ENCODE results near the gene AQP1. TPM values are rescaled to one million over a fixed set of nuclear protein-coding genes. Genes with fewer than 3 reads are reported as not detected.

AQP1 gene
- total and polyA plus RNA-seq, 2 experiments from 2014 or later, result 0.33 to 0.54 TPM

- Histone ChIP-seq H3K4me1 (ENCODE audit: insufficient read depth) (peaks cover 11% of the 10 kb centered on the region; the same call in 1 of the 2 replicates), H3K79me2 (ENCODE audit: insufficient read depth) (no peaks in the 10 kb centered on the region), H3K27me3 (replicated peaks; ENCODE audit: insufficient read depth) (no peaks in the 10 kb centered on the region), H2AFZ (no peak overlapping the region), H3K9me3 (ENCODE audit: low read depth) (no peaks in the 10 kb centered on the region), H3K27ac (no peak overlapping the region), H3F3A (ENCODE audit: insufficient read depth) (0 out of 2 replicates have a peak, but pooled peaks cover 1% of the 10 kb centered on the region), H4K20me1 (ENCODE audit: insufficient read depth) (no peaks in the 10 kb centered on the region), H3K4me2 (ENCODE audit: unreplicated experiment) (no peak overlapping the region), H3K9ac (no peak overlapping the region), H3K4me3 (no peak overlapping the region), H3K9me2 (ENCODE audit: insufficient read depth) (no peaks in the 10 kb centered on the region), H3K36me3 (ENCODE audit: low read depth) (no peaks in the 10 kb centered on the region)
- TF ChIP-seq EZH2 (IDR thresholded peaks at IDR 0.05; ENCODE audit: insufficient read depth, poor library complexity, severe bottlenecking) (no peak), EZH2phosphoT487 (IDR thresholded peaks at IDR 0.05; ENCODE audit: insufficient read depth, low read depth) (no peak)
- in situ Hi-C loops (cut with MboI), result no loop called here
- no peak for DNase-seq
Observed at GRCh38 chr7:30924624-30925023, 13.0 kb downstream of the AQP1 start.

DNA sequence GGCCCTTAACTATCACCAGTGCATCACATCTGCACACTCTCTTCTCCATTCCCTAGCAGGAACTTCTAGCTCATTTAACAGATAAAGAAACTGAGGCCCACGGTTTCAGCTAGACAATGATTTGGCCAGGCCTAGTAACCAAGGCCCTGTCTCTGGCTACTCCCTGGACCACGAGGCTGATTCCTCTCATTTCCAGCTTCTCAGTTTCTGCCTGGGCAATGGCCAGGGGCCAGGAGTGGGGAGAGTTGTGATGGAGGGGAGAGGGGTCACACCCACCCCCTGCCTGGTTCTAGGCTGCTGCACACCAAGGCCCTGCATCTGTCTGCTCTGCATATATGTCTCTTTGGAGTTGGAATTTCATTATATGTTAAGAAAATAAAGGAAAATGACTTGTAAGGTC, 13.5 kb downstream of the AQP1 start:
- H3K4me3 ChIP-seq, result no peak overlapping the region
- H3K4me2 ChIP-seq (ENCODE audit: unreplicated experiment), result no peak overlapping the region
- no peak for DNase-seq
- H3K36me3 ChIP-seq (ENCODE audit: low read depth), result no peaks in the 10 kb centered on the region
- H3F3A ChIP-seq (ENCODE audit: insufficient read depth), result no peaks in the 10 kb centered on the region
- no peaks in the 10 kb centered on the region for H3K27me3 ChIP-seq (replicated peaks; ENCODE audit: insufficient read depth)
- H3K79me2 ChIP-seq (ENCODE audit: insufficient read depth), result no peaks in the 10 kb centered on the region
- WGBS, 2 experiments (ENCODE audit: low coverage in 1 of 2, low lambda C conversion rate in 2 of 2, missing lambda C conversion rate in 2 of 2), result 46 to 51% methylated on average over 2 of the region's 2 CpGs
- no peak overlapping the region for H3K9ac ChIP-seq
- TF ChIP-seq EZH2 (IDR thresholded peaks at IDR 0.05; ENCODE audit: insufficient read depth, poor library complexity, severe bottlenecking) (no peak), EZH2phosphoT487 (IDR thresholded peaks at IDR 0.05; ENCODE audit: insufficient read depth, low read depth) (no peak)
- no peaks in the 10 kb centered on the region for H3K9me2 ChIP-seq (ENCODE audit: insufficient read depth)
- H2AFZ ChIP-seq, result no peak overlapping the region
- no peak overlapping the region for H3K27ac ChIP-seq
- no peaks in the 10 kb centered on the region for H4K20me1 ChIP-seq (ENCODE audit: insufficient read depth)
- H3K9me3 ChIP-seq (ENCODE audit: low read depth), result no peaks in the 10 kb centered on the region
- in situ Hi-C loops (cut with MboI), result no loop called here
- H3K4me1 ChIP-seq (ENCODE audit: insufficient read depth), result peaks cover 11% of the 10 kb centered on the region; the same call in 1 of the 2 replicates

DNA sequence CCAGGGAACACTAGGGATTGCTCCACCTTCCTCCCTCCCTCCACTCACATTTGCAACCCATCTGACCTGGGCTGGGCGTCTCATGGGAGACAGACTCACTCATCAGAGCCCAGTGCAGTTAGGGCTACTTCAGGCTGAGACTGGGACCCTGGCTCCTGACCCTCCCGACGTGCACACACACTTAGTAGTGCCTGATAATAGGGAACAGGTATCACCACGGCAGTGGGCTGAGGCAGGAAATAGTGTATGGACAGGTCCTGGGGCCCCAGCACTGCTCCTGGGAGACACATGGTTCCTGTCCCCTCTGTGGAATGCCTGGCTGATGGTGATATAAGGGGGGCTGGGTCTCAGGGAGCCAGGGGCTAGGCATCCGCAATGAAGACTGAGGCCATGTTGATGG, 14.3 kb downstream of the AQP1 start:
- Histone ChIP-seq H3K9ac (no peak overlapping the region), H3K9me2 (ENCODE audit: insufficient read depth) (no peaks in the 10 kb centered on the region), H3K79me2 (ENCODE audit: insufficient read depth) (no peaks in the 10 kb centered on the region), H3K4me3 (no peak overlapping the region), H3K4me2 (ENCODE audit: unreplicated experiment) (no peak overlapping the region), H3K36me3 (ENCODE audit: low read depth) (no peaks in the 10 kb centered on the region), H4K20me1 (ENCODE audit: insufficient read depth) (no peaks in the 10 kb centered on the region), H3K9me3 (ENCODE audit: low read depth) (no peaks in the 10 kb centered on the region), H3K27me3 (replicated peaks; ENCODE audit: insufficient read depth) (no peaks in the 10 kb centered on the region), H3F3A (ENCODE audit: insufficient read depth) (no peaks in the 10 kb centered on the region), H2AFZ (no peak overlapping the region), H3K27ac (no peak overlapping the region), H3K4me1 (ENCODE audit: insufficient read depth) (peaks cover 8% of the 10 kb centered on the region; the same call in 1 of the 2 replicates)
- no peak for DNase-seq
- WGBS, 2 experiments (ENCODE audit: low coverage in 1 of 2, low lambda C conversion rate in 2 of 2, missing lambda C conversion rate in 2 of 2), result 56 to 61% methylated on average over 5 of the region's 5 CpGs
- in situ Hi-C loops (cut with MboI), result no loop called here
- TF ChIP-seq EZH2 (IDR thresholded peaks at IDR 0.05; ENCODE audit: insufficient read depth, poor library complexity, severe bottlenecking) (no peak), EZH2phosphoT487 (IDR thresholded peaks at IDR 0.05; ENCODE audit: insufficient read depth, low read depth) (no peak)

- Histone ChIP-seq H3K36me3 (ENCODE audit: low read depth) (no peaks in the 10 kb centered on the region), H3K27me3 (replicated peaks; ENCODE audit: insufficient read depth) (no peaks in the 10 kb centered on the region), H2AFZ (no peak overlapping the region), H3K27ac (no peak overlapping the region), H3K79me2 (ENCODE audit: insufficient read depth) (no peaks in the 10 kb centered on the region), H3K4me1 (ENCODE audit: insufficient read depth) (peaks cover 6% of the 10 kb centered on the region), H3K4me2 (ENCODE audit: unreplicated experiment) (no peak overlapping the region), H3F3A (ENCODE audit: insufficient read depth) (no peaks in the 10 kb centered on the region), H3K9me2 (ENCODE audit: insufficient read depth) (no peaks in the 10 kb centered on the region), H3K4me3 (no peak overlapping the region), H4K20me1 (ENCODE audit: insufficient read depth) (no peaks in the 10 kb centered on the region), H3K9ac (no peak overlapping the region), H3K9me3 (ENCODE audit: low read depth) (no peaks in the 10 kb centered on the region)
- DNase-seq, result no peak
- in situ Hi-C loops (cut with MboI), result no loop called here
- no peak for TF ChIP-seq EZH2phosphoT487 (IDR thresholded peaks at IDR 0.05; ENCODE audit: insufficient read depth, low read depth)
- WGBS, 2 experiments (ENCODE audit: low coverage in 1 of 2, low lambda C conversion rate in 2 of 2, missing lambda C conversion rate in 2 of 2), result 67 to 71% methylated on average over 5 of the region's 5 CpGs
Observed at GRCh38 chr7:30926313-30926712, 14.7 kb downstream of the AQP1 start.

- no peak overlapping the region for H3K27ac ChIP-seq
Observed at GRCh38 chr7:30927040-30927439, 15.4 kb downstream of the AQP1 start.

More at GRCh38 chr7:30927040-30927439, 15.4 kb downstream of the AQP1 start:
- no peaks in the 10 kb centered on the region for H3K9me3 ChIP-seq (ENCODE audit: low read depth)
- DNase-seq, result no peak
- in situ Hi-C loops (cut with MboI), result no loop called here
- H3K79me2 ChIP-seq (ENCODE audit: insufficient read depth), result no peaks in the 10 kb centered on the region
- no peaks in the 10 kb centered on the region for H3F3A ChIP-seq (ENCODE audit: insufficient read depth)
- no peak overlapping the region for H3K9ac ChIP-seq
- H3K27me3 ChIP-seq (replicated peaks; ENCODE audit: insufficient read depth), result no peaks in the 10 kb centered on the region
- no peak overlapping the region for H3K4me3 ChIP-seq
- TF ChIP-seq EZH2phosphoT487 (IDR thresholded peaks at IDR 0.05; ENCODE audit: insufficient read depth, low read depth) (no peak), EZH2 (IDR thresholded peaks at IDR 0.05; ENCODE audit: insufficient read depth, poor library complexity, severe bottlenecking) (no peak)
- peaks cover 9% of the 10 kb centered on the region for H3K4me1 ChIP-seq (ENCODE audit: insufficient read depth)
- WGBS, 2 experiments (ENCODE audit: low coverage in 1 of 2, low lambda C conversion rate in 2 of 2, missing lambda C conversion rate in 2 of 2), result 32 to 45% methylated on average over 3 of the region's 3 CpGs
- no peaks in the 10 kb centered on the region for H4K20me1 ChIP-seq (ENCODE audit: insufficient read depth)
- H3K36me3 ChIP-seq (ENCODE audit: low read depth), result no peaks in the 10 kb centered on the region
- H3K4me2 ChIP-seq (ENCODE audit: unreplicated experiment), result no peak overlapping the region
- no peak overlapping the region for H2AFZ ChIP-seq
- no peaks in the 10 kb centered on the region for H3K9me2 ChIP-seq (ENCODE audit: insufficient read depth)
